ENCODE measurements around the gene GDE1. TPM values are rescaled to one million over a fixed set of nuclear protein-coding genes. Genes with fewer than 3 reads are reported as not detected.

Gene GDE1
- total and polyA plus RNA-seq, 9 donors, result 39.4 to 56.0 (median 50.1) TPM

DNA sequence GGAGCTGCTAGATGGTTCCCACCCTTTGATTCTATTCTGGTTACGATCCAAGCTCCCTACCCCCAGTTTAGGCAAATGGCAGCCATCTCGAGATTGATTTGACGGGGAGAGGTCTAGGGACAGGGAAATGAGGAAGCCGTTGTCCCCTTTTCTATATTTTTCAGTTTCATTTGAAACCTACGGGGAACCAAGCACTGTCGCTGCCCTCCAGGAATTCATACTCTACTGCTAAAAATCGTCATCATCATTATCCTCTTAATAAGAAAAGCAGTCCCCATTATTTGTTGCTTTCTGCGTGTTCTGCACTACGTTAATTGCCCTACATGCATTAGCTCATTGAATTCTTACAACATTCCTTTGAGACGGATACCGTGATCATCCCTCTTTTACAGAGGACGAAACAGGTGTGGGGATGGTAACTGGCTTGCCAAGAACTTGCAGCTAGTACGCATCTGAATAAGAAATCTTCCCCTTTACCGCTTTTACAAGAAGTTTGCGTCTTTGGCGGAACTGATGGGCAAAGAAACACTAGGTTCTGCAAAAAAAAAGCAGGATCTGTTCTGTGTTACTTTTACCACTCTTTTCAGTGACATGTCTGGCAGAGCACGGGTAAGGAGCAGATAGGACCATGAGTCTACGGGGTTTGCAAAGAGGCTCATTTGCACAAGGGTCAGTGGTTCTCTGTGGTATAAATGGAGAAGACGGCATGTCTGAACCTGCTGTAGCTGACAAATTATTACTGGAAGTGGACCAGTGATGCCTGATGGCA is 2.9 kb upstream of the GDE1 start:
- H3K36me3 ChIP-seq (ENCODE audit: control insufficient read depth, insufficient read depth, low read length), result peaks cover 5% of the 10 kb centered on the region
- H3K27me3 ChIP-seq (ENCODE audit: control insufficient read depth, insufficient read depth, low read length), result no peaks in the 10 kb centered on the region
- no peaks in the 10 kb centered on the region for H3K9me3 ChIP-seq (replicated peaks; ENCODE audit: control insufficient read depth, low read depth, low read length)
- DNase-seq, result peak; percentile 37
- H3K4me1 ChIP-seq (ENCODE audit: control insufficient read depth, insufficient read depth, low read length), result peaks cover 20% of the 10 kb centered on the region
- peak overlapping the region; percentile 97 for H3K4me3 ChIP-seq (ENCODE audit: low read length)
- WGBS (ENCODE audit: insufficient coverage), result 7% methylated on average over 9 of the region's 19 CpGs
- peak overlapping the region; percentile 80 for H3K27ac ChIP-seq (ENCODE audit: low read length)

DNA sequence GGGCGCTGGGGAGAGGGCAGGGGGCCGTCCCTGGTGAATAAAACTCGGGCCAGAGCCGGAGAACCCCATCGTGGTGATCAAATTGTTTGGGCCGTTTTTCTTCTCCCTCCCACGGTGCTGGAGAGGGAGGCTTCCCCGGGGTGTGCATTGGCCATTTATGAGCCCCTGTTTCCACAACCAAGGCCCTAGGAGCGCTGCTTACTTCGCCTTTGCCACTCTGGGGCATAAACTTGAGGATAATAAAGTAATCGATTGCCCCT is 2.4 kb upstream of the GDE1 start:
- peak overlapping the region; percentile 97 for H3K4me3 ChIP-seq (ENCODE audit: low read length)
- DNase-seq, result no peak
- H3K27me3 ChIP-seq (ENCODE audit: control insufficient read depth, insufficient read depth, low read length), result no peaks in the 10 kb centered on the region
- peaks cover 5% of the 10 kb centered on the region for H3K36me3 ChIP-seq (ENCODE audit: control insufficient read depth, insufficient read depth, low read length)
- H3K9me3 ChIP-seq (replicated peaks; ENCODE audit: control insufficient read depth, low read depth, low read length), result no peaks in the 10 kb centered on the region
- 0% methylated on average over 7 of the region's 11 CpGs for WGBS (ENCODE audit: insufficient coverage)
- H3K4me1 ChIP-seq (ENCODE audit: control insufficient read depth, insufficient read depth, low read length), result peaks cover 20% of the 10 kb centered on the region
- H3K27ac ChIP-seq (ENCODE audit: low read length), result peak overlapping the region; percentile 80

GRCh38 chr16:19523559-19524355 is 1.9 kb upstream of the GDE1 start, which contains the start of gene CCP110:
TSS of gene CCP110 (plus strand) at chr16:19523942. CDS start at chr16:19527882, 3,940 bp downstream.
- Histone ChIP-seq H3K4me1 (ENCODE audit: control insufficient read depth, insufficient read depth, low read length) (peaks cover 20% of the 10 kb centered on the region), H3K36me3 (ENCODE audit: control insufficient read depth, insufficient read depth, low read length) (peaks cover 4% of the 10 kb centered on the region), H3K9me3 (replicated peaks; ENCODE audit: control insufficient read depth, low read depth, low read length) (no peaks in the 10 kb centered on the region), H3K27me3 (ENCODE audit: control insufficient read depth, insufficient read depth, low read length) (no peaks in the 10 kb centered on the region), H3K27ac (ENCODE audit: low read length) (peak within 1 kb of the TSS; percentile 80), H3K4me3 (ENCODE audit: low read length) (peak within 1 kb of the TSS; percentile 97)
- 0% methylated on average over 48 of the region's 51 CpGs for WGBS (ENCODE audit: insufficient coverage)
- peak; percentile 98 for DNase-seq

GRCh38 chr16:19523184-19523558 is 1.3 kb upstream of the GDE1 start:
- Histone ChIP-seq H3K27ac (ENCODE audit: low read length) (no peak overlapping the region), H3K36me3 (ENCODE audit: control insufficient read depth, insufficient read depth, low read length) (no peaks in the 10 kb centered on the region), H3K27me3 (ENCODE audit: control insufficient read depth, insufficient read depth, low read length) (no peaks in the 10 kb centered on the region), H3K4me1 (ENCODE audit: control insufficient read depth, insufficient read depth, low read length) (peaks cover 20% of the 10 kb centered on the region), H3K9me3 (replicated peaks; ENCODE audit: control insufficient read depth, low read depth, low read length) (no peaks in the 10 kb centered on the region), H3K4me3 (ENCODE audit: low read length) (no peak overlapping the region)
- WGBS (ENCODE audit: insufficient coverage), result 74% methylated on average over 15 of the region's 18 CpGs
- DNase-seq, result no peak

DNA sequence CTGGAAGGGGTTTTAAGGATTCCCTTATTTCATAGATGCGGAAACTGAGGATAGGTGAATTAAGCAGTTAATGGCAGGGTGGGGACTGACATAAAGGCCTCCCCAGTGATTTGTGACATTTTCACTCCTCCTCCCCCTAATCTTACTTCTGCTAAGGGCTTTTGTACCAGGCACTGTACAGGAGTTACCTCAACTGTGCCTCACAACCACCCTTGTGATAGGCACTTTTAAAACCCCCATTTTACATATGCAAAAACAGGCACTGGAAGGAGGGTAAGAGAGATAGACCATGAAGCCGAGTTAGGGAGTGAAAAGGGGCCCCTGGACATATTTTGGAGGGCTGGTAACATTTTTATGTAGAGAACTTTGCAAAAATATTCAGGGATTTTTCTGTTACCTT is 862 bp upstream of the GDE1 start:
- no peak for DNase-seq
- Histone ChIP-seq H3K9me3 (replicated peaks; ENCODE audit: control insufficient read depth, low read depth, low read length) (no peaks in the 10 kb centered on the region), H3K27me3 (ENCODE audit: control insufficient read depth, insufficient read depth, low read length) (no peaks in the 10 kb centered on the region), H3K27ac (ENCODE audit: low read length) (no peak overlapping the region), H3K4me3 (ENCODE audit: low read length) (no peak overlapping the region), H3K4me1 (ENCODE audit: control insufficient read depth, insufficient read depth, low read length) (peaks cover 20% of the 10 kb centered on the region), H3K36me3 (ENCODE audit: control insufficient read depth, insufficient read depth, low read length) (no peaks in the 10 kb centered on the region)
- WGBS (ENCODE audit: insufficient coverage), result no CpG with 5 or more reads among the region's 2 CpGs

GRCh38 chr16:19522397-19522732 is 467 bp upstream of the GDE1 start:
- Histone ChIP-seq H3K9me3 (replicated peaks; ENCODE audit: control insufficient read depth, low read depth, low read length) (no peaks in the 10 kb centered on the region), H3K27me3 (ENCODE audit: control insufficient read depth, insufficient read depth, low read length) (no peaks in the 10 kb centered on the region), H3K27ac (ENCODE audit: low read length) (peak overlapping the region; percentile 80), H3K4me3 (ENCODE audit: low read length) (peak overlapping the region; percentile 70), H3K4me1 (ENCODE audit: control insufficient read depth, insufficient read depth, low read length) (peaks cover 20% of the 10 kb centered on the region), H3K36me3 (ENCODE audit: control insufficient read depth, insufficient read depth, low read length) (no peaks in the 10 kb centered on the region)
- no CpG with 5 or more reads among the region's 5 CpGs for WGBS (ENCODE audit: insufficient coverage)
- no peak for DNase-seq

- WGBS (ENCODE audit: insufficient coverage), result 10% methylated on average over 2 of the region's 8 CpGs
- peak overlapping the region; percentile 77 for H3K27ac ChIP-seq (ENCODE audit: low read length)
- peak; percentile 21 for DNase-seq
- no peaks in the 10 kb centered on the region for H3K27me3 ChIP-seq (ENCODE audit: control insufficient read depth, insufficient read depth, low read length)
- H3K4me1 ChIP-seq (ENCODE audit: control insufficient read depth, insufficient read depth, low read length), result peaks cover 20% of the 10 kb centered on the region
- no peaks in the 10 kb centered on the region for H3K36me3 ChIP-seq (ENCODE audit: control insufficient read depth, insufficient read depth, low read length)
- peak overlapping the region; percentile 70 for H3K4me3 ChIP-seq (ENCODE audit: low read length)
- H3K9me3 ChIP-seq (replicated peaks; ENCODE audit: control insufficient read depth, low read depth, low read length), result no peaks in the 10 kb centered on the region
These were observed 1.0 kb downstream of the GDE1 start for GRCh38 chr16:19520861-19521331.

DNA sequence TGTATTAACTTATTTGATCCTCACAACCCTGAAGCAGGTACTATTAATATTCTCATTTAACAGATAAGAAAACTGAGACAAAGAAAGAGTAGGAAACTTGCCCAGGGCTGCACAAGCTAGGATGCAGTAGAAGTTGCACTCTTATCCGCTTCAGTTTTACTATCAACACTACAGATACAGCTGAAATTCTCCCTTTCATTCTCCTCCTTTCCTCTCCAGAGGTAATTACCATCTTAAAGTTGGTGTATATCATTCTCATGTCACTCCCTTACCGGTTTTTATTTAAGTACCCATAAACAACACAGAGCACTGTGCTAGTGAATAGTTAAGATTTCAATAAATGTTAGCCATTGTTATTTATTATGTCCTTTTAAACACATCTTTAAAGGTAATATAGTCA is 3.5 kb downstream of the GDE1 start:
- no peak overlapping the region for H3K27ac ChIP-seq (ENCODE audit: low read length)
- no peak for DNase-seq
- WGBS (ENCODE audit: insufficient coverage), result no CpG with 5 or more reads among the region's 2 CpGs
- no peaks in the 10 kb centered on the region for H3K9me3 ChIP-seq (replicated peaks; ENCODE audit: control insufficient read depth, low read depth, low read length)
- no peaks in the 10 kb centered on the region for H3K27me3 ChIP-seq (ENCODE audit: control insufficient read depth, insufficient read depth, low read length)
- no peak overlapping the region for H3K4me3 ChIP-seq (ENCODE audit: low read length)
- no peaks in the 10 kb centered on the region for H3K36me3 ChIP-seq (ENCODE audit: control insufficient read depth, insufficient read depth, low read length)
- H3K4me1 ChIP-seq (ENCODE audit: control insufficient read depth, insufficient read depth, low read length), result peaks cover 16% of the 10 kb centered on the region

DNA sequence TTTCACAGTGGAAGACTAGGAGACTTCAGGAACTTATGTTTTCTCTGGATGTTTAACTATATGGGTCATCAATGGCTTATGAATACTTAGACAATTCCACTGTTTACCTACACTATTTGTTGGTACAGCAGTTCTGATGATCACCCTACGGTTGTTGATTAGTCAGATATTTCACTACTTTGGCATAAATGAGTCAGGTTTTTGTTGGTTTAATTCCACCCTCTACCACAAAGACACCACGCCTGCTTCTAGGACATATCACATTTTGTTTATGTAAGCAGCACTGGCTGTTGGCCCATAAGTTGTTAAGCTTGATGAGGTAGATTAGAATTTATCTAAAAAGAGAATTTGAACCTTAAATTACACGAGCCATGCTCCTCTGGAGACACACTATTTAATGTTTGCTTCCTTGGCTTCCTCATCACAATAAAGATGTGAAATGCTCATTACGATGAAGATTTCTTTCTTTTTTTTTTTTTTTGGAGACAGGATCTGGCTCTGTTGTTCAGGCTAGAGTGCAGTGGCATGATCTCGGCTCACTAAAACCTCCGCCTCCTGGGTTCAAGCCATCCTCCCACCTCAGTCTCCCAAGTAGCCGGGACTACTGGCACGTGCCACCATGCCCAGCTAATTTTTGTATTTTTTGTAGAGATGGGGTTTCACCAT is 4.3 kb downstream of the GDE1 start:
- no CpG with 5 or more reads among the region's 8 CpGs for WGBS (ENCODE audit: insufficient coverage)

GRCh38 chr16:19515757-19516156 is 6.1 kb downstream of the GDE1 start:
- Histone ChIP-seq H3K27me3 (ENCODE audit: control insufficient read depth, insufficient read depth, low read length) (no peaks in the 10 kb centered on the region), H3K4me1 (ENCODE audit: control insufficient read depth, insufficient read depth, low read length) (peaks cover 5% of the 10 kb centered on the region), H3K27ac (ENCODE audit: low read length) (no peak overlapping the region), H3K4me3 (ENCODE audit: low read length) (no peak overlapping the region), H3K9me3 (replicated peaks; ENCODE audit: control insufficient read depth, low read depth, low read length) (no peaks in the 10 kb centered on the region), H3K36me3 (ENCODE audit: control insufficient read depth, insufficient read depth, low read length) (no peaks in the 10 kb centered on the region)
- no CpG with 5 or more reads among the region's 2 CpGs for WGBS (ENCODE audit: insufficient coverage)
- no peak for DNase-seq

More for the DNA sequence above, 4.3 kb downstream of the GDE1 start:
- Histone ChIP-seq H3K9me3 (replicated peaks; ENCODE audit: control insufficient read depth, low read depth, low read length) (no peaks in the 10 kb centered on the region), H3K27me3 (ENCODE audit: control insufficient read depth, insufficient read depth, low read length) (no peaks in the 10 kb centered on the region), H3K27ac (ENCODE audit: low read length) (no peak overlapping the region), H3K36me3 (ENCODE audit: control insufficient read depth, insufficient read depth, low read length) (no peaks in the 10 kb centered on the region), H3K4me3 (ENCODE audit: low read length) (no peak overlapping the region), H3K4me1 (ENCODE audit: control insufficient read depth, insufficient read depth, low read length) (peaks cover 13% of the 10 kb centered on the region)
- DNase-seq, result no peak
